Neuron (in vitro differentiated cells): ENCODE data around the gene CUX1.
"Not testable (repeated sequence)": the region's sequence is repeated elsewhere in the genome, so short reads cannot be mapped to it uniquely, and the experiment has no call there.

Experiments used
- H2AFZ ChIP-seq: one replicate; pipeline ENCODE4 v1.6.1; 2013; ENCODE audit warnings: low read depth, mild to moderate bottlenecking, inconsistent platforms, low read length, moderate library complexity
- H3K27me3 ChIP-seq: one replicate; pipeline ENCODE4 v1.6.1; 2013; ENCODE audit warnings: low read length; ENCODE audit not compliant: insufficient read depth
- H3K36me3 ChIP-seq: one replicate; pipeline ENCODE4 v1.6.1; 2013; ENCODE audit warnings: low read length; ENCODE audit not compliant: insufficient read depth
- H3K4me1 ChIP-seq: one replicate; pipeline ENCODE4 v1.6.1; 2013; ENCODE audit warnings: low read length; ENCODE audit not compliant: insufficient read depth
- H3K4me3 ChIP-seq: 2 replicates; pipeline ENCODE4 v1.5.1; 2013; ENCODE audit warnings: mild to moderate bottlenecking, low read length, moderate library complexity
- H3K9me3 ChIP-seq: one replicate; pipeline ENCODE4 v1.6.1; 2013; ENCODE audit warnings: low read length

The CUX1 gene

DNA sequence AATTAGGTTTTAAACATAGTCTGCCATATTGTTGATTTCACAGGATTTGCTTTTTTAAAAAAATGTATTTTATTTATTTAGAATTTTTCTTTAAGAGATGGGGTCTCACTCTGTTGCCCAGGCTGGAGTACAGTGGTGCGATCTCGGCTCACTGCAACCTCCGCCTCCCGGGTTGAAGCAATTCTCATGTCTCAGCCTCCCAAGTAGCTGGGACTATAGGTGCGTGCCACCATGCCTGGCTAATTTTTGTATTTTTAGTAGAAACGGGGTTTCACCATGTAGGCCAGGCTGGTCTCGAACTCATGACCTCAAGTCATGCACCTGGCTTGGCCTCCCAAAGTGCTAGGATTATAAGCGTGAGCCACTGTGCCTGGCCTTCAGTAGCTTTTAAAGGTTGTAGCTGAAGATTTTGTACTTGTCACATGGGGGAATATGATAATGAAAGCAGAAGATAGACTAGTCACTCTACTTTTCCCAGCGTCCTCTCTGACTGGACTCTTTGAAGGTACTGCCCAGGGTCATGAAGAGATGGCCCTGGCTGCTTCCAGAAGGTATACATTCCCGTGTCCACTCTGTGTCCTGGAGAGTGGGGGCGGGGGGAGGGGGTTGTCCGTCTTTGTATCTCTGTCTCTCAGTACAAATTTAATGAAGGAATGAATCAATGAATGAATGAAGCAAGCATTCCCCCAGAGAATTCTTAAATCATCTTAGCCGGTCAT lies 194.8 kb downstream of the CUX1 start:
- H3K4me1 ChIP-seq, H2AFZ ChIP-seq, H3K36me3 ChIP-seq, H3K9me3 ChIP-seq, H3K27me3 ChIP-seq, H3K4me3 ChIP-seq: not testable (repeated sequence)

DNA sequence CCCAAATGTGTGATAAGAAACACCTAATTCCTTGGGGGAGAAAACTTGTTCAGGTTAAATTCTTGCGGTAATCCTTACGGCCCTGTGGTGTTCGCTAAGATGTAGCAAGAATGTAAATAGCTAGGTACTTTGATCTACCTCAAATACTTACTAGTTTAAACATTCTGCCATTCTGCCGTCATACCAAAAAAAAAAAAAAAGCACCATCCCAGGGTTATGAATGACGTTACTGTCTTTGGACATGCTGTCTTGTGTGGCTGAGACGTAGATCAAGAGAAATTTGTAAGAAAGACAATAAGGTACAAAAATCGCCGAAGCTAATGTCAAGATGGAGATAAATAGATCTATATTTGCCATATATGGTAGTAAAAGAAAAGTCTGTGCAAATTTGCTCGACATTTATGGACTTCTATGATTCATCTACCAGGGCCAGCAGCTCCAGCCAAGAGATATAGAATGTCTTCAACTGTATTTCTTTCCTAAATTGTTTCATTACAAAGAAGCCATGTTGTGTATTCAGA lies 195.6 kb downstream of the CUX1 start:
- H3K4me3 ChIP-seq = no peak overlapping the region
- no peak overlapping the region for H2AFZ ChIP-seq
- peaks cover 2% of the 10 kb centered on the region for H3K9me3 ChIP-seq
- H3K4me1 ChIP-seq = no peaks in the 10 kb centered on the region
- no peaks in the 10 kb centered on the region for H3K27me3 ChIP-seq
- no peaks in the 10 kb centered on the region for H3K36me3 ChIP-seq

DNA sequence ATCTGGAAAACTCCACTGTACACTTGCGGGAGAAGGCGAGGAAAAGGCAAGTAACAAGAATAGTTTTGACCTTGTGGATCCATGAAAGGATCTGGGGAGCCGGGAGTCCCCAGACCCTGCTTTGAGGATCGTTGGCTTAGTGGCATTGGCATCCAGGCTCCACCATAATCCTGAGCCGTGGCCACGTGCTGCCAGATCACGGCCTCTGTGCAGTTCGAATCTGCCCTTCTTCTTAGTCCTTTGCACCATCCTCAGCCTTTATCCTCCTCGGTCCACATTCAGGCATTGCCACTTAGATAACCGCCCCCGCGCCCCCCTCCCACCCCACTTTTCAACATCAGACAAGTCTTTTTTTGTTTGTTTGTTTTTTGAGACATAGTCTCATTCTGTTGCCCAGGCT lies 201.4 kb downstream of the CUX1 start:
- Histone ChIP-seq H3K4me1 (no peaks in the 10 kb centered on the region), H3K27me3 (no peaks in the 10 kb centered on the region), H3K36me3 (no peaks in the 10 kb centered on the region), H3K9me3 (no peaks in the 10 kb centered on the region), H2AFZ (no peak overlapping the region), H3K4me3 (no peak overlapping the region)

DNA sequence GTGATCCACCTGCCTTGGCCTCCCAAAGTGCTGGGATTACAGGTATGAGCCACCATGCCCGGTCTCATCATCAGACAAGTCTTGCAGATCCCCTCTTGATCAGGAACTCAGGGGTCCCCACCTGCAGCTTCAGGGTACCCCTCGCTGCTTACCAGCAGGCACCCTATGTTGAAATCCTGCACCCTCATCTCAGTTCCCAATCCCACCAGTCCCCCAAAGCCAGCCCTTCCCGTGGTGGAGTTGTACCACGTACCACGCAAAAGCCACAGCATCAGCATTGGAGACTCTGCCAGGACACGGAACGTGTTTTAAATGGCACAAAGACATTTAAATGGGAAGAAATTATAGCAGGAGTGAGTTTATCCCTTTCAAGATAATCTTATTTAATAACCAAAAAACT lies 202.0 kb downstream of the CUX1 start:
- no peaks in the 10 kb centered on the region for H3K27me3 ChIP-seq
- no peaks in the 10 kb centered on the region for H3K9me3 ChIP-seq
- H2AFZ ChIP-seq = no peak overlapping the region
- H3K4me1 ChIP-seq = no peaks in the 10 kb centered on the region
- no peak overlapping the region for H3K4me3 ChIP-seq
- no peaks in the 10 kb centered on the region for H3K36me3 ChIP-seq

DNA sequence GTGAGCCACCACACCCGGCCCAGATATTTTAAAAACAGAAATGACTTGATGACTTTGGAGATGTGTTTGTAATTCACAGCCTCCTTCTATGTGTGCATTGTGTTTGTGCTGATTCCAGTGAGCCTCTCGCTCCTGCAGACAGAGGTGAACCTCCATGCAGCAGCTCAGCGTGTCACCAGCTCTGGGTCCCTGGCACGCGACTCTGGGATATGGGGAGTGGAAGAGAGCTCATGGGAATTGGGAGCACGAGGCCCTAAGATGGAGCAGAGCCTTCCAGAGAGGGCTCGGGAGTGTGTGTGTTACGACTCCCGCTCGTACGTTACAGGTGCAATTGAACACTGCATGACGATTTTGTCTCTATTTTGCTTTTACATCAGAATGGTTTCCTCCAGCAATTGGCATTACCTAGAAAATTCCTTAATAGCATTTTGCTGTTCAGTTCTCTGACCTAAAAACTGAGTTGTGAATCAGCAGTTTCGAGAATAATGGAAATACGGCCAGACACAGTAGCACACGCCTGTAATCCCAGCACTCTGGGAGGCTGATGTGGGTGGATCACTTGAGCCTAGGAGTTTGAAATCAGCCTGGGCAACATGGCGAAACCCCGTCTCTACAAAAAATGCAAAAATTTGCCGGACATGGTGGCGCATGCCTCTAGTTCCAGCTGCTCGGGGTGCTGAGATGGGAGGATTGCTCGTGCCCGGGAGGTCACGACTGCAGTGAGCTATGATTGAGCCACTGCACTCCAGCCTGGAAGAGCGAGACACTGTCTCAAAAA lies 204.6 kb downstream of the CUX1 start:
- Histone ChIP-seq H2AFZ (no peak overlapping the region), H3K9me3 (no peaks in the 10 kb centered on the region), H3K4me1 (no peaks in the 10 kb centered on the region), H3K27me3 (no peaks in the 10 kb centered on the region), H3K36me3 (no peaks in the 10 kb centered on the region), H3K4me3 (no peak overlapping the region)

DNA sequence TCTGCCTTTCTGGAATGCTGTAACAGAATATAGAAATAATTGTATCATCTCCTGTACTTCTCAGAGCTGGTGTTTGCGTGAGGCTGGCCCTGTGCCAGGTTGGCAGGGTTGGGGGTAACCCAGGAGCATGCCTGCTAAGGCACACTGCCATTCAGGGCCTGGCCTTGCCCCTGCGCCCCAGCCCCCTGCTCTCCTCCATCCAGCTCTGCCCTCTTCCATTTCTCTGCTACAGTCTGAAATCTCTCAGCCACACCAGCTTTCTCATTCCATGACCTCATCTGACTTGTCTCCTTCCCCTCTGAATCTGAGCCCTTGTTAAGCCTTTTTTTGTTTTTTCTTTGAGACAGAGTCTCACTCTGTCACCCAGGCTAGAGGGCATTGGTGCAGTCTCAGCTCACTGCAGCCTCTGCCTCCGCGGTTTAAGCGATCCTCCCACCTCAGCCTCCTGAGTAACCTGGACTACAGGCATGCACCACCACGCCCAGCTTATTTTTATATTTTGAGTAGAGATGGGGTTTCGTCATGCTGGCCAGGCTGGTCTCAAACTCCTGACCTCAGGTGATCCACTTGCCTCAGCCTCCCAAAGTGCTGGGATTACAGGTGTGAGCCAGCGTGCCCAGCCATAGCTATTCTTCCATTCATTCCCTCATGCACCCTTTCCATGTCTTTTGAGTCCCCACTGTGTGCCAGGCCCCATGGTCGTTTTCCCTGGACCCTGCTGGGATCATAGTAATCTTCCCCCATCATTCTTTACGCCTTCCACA lies 206.8 kb downstream of the CUX1 start:
- Histone ChIP-seq H2AFZ (no peak overlapping the region), H3K27me3 (no peaks in the 10 kb centered on the region), H3K9me3 (no peaks in the 10 kb centered on the region), H3K4me1 (no peaks in the 10 kb centered on the region), H3K4me3 (no peak overlapping the region), H3K36me3 (peaks cover 7% of the 10 kb centered on the region)

DNA sequence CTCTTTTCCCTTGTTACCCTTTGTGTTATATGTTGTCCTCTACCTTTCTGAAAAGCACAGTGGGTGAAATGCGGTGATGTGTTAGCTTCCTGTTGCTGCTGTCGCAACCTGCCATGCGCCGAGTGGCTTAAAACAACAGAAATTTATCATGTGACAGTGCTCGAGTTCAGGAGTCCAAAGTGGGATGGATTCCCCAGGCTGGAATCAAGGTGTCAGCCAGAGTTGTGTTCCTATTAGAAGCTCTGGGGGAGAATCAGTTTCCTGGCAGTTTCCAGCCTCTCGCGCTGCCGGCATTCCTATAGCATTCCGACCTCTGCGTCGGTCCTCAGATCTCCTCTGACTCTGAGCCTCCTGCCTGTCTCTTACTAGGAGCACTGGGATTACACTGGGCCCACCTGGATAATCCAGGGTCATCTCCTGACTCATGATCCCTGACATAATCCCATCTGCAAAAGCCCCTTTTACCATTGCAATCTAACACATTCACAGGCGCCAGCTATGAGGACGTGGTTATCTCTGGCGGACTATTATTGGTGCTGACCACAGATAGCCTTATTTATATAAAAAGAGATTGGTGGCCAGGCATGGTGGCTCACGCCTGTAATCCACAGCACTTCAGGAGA lies 207.5 kb downstream of the CUX1 start:
- no peaks in the 10 kb centered on the region for H3K4me1 ChIP-seq
- no peak overlapping the region for H3K4me3 ChIP-seq
- H3K36me3 ChIP-seq = peaks cover 14% of the 10 kb centered on the region
- no peak overlapping the region for H2AFZ ChIP-seq
- H3K27me3 ChIP-seq = no peaks in the 10 kb centered on the region
- no peaks in the 10 kb centered on the region for H3K9me3 ChIP-seq

DNA sequence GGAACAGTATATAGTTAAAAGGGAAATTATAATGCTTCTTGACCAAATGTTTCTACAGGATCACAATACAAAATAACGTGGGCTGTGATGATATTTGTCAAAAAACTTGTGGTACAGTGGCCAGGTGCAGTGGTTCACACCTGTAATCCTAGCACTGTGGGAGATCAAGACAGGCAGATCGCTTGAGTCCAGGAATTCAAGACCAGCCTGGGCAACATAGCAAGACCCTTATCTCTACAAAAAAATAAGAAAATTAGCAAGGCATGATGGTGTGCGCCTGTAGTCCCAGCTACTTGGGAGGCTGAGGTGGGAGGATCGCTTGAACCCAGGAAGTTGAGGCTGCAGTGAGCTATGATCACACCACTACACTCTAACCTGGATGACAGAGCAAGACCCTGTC lies 208.4 kb downstream of the CUX1 start:
- H2AFZ ChIP-seq, H3K4me1 ChIP-seq, H3K27me3 ChIP-seq, H3K9me3 ChIP-seq, H3K4me3 ChIP-seq: not testable (repeated sequence)
- peaks cover 17% of the 10 kb centered on the region for H3K36me3 ChIP-seq

DNA sequence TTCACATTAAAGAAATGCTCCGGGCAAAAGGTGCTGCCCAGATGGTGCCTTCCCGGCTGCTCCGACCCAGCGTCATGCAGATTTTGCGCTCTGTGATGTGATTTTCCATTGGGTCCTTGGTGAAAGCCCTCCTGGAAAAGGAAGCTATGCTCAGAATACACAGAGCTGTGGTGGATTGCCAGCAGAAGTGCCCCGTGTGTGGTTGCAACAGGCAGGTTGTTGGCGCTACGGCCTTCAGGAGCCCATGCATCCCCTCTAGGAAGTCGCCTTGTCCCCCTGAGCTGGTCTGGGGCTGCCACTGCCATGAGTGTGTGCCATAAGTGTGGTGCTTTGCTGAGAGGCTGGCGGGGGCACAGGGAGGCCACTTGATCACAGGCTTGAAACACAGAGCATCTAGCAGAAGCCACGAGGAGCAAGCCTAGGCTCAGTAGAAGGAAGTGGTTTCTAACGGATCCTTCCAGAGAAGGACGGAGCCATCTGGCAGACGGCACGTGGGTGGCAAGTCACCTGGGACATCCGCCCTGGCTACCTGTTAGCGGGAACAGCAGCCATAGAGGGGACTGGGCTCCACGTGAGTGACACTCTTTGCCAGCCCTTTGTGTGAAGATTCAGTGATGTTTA lies 210.9 kb downstream of the CUX1 start:
- H3K27me3 ChIP-seq = no peaks in the 10 kb centered on the region
- peaks cover 17% of the 10 kb centered on the region for H3K36me3 ChIP-seq
- no peak overlapping the region for H2AFZ ChIP-seq
- H3K9me3 ChIP-seq = no peaks in the 10 kb centered on the region
- no peak overlapping the region for H3K4me3 ChIP-seq
- no peaks in the 10 kb centered on the region for H3K4me1 ChIP-seq

DNA sequence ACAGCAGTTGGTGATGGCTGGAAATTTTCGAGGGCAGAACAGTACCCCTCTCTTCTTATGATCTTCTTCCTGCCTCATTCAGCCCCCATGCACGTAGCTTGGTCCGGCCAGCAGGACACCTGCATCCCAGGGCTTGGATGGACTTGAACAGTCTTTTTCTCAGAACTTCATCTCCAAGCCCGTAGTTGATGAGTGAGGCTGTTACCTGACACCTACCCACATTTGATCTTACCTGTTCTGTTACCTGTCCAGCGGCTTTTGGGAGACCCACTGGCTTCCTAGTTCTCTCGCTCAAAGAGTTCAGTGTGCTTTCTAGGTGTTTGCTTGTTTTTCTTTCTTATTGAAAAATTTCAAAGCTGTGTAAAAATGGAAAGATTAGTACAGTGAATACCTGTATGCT lies 212.2 kb downstream of the CUX1 start:
- Histone ChIP-seq H3K4me3 (no peak overlapping the region), H3K27me3 (no peaks in the 10 kb centered on the region), H3K36me3 (peaks cover 17% of the 10 kb centered on the region), H3K4me1 (no peaks in the 10 kb centered on the region), H3K9me3 (no peaks in the 10 kb centered on the region), H2AFZ (no peak overlapping the region)

DNA sequence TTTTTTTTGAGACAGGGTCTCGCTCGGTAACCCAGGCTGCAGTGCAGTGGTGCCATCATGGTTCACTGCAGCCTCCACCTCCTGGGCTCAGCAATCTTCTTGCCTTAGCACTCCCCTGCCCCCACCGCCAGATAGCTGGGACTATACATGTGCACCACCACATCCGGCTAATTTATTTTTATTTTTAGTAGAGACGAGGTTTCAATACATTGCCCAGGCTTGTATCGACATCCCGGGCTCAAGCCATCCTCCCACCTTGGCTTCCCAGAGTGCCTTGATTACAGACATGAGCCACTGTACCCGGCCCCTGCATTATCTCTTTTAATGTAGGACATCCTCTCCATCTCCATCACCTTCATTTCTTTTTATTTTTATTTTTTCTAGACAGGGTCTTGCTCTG lies 213.3 kb downstream of the CUX1 start:
- Histone ChIP-seq H2AFZ (no peak overlapping the region), H3K4me3 (no peak overlapping the region), H3K27me3 (no peaks in the 10 kb centered on the region), H3K4me1 (no peaks in the 10 kb centered on the region), H3K36me3 (peaks cover 17% of the 10 kb centered on the region), H3K9me3 (no peaks in the 10 kb centered on the region)

DNA sequence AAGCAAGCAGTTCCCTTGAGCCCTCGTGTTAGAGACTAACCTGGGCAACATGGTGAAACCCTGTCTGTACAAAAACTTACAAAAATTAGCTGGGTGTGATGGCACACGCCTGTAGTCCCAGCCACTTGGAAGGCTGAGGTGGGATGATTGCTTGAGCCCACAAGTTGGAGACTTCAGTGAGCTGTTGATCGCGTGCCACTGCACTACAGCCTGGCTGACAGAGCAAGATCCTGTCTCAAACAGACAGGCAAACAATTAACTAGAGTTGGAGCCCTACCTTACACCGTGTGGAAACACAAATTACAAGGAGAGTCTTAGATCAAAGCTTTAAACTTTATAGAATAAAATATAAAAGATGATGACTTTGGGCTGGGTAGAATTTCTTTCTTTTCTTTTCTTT lies 219.5 kb downstream of the CUX1 start:
- Histone ChIP-seq H2AFZ (no peak overlapping the region), H3K36me3 (no peaks in the 10 kb centered on the region), H3K27me3 (no peaks in the 10 kb centered on the region), H3K9me3 (no peaks in the 10 kb centered on the region), H3K4me3 (no peak overlapping the region), H3K4me1 (no peaks in the 10 kb centered on the region)
